NCI-H2107 (cell line): ENCODE results near the gene RNASE13.
"Not testable (repeated sequence)": the region's sequence is repeated elsewhere in the genome, so short reads cannot be mapped to it uniquely, and the experiment has no call there.

Experiments used
- DNase-seq: peaks from one replicate; lab custom pipeline; 2025; lab: John Stamatoyannopoulos, UW

RNASE13 gene

DNA sequence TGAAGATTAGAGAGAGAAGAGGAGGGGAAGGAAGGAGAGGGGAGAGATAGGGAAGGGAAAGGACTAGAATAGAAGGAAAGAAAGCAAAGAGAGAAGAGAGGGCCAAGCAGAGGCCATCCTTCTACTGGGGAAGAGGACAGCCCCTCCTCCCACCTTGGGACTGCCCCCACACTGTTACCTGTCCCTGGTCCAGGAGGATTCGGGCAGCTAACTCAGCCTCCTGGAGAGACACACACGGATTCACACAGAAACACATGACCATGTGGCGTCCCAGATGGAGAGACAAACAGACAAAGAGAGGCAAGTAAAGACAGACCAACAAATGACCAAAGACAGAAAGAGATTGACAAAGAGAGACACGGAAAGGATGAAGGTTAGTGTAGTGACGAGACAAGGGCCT is 11.9 kb downstream of the RNASE13 start:
- DNase-seq: no peak

DNA sequence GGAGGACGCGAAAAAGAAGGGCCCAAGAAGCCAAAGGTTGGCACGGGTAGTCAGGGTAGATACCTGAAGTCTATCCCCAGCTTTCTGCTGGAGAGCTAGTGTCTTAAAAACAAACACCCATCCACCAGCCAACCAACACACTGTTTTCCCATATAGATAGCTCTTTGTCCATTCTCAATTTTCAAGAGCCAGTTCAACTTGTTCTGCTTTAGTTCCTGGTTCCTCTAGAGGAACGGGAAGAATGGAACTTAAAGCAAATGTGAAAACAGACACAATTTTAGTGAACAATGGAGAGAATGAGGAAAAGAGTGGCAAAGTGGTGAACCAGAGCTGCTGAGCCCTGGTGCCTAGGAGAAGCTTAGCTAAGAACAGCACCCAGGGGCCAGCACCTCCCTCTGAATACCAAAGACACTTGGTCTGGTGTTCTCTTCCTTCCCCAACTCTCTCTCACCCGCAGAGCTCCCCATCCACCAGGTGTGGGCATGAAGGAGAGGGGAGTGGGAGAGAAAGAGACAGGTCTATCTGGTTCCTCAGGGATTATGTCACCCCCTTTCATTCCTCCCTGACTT is 13.5 kb downstream of the RNASE13 start:
- no peak for DNase-seq

DNA sequence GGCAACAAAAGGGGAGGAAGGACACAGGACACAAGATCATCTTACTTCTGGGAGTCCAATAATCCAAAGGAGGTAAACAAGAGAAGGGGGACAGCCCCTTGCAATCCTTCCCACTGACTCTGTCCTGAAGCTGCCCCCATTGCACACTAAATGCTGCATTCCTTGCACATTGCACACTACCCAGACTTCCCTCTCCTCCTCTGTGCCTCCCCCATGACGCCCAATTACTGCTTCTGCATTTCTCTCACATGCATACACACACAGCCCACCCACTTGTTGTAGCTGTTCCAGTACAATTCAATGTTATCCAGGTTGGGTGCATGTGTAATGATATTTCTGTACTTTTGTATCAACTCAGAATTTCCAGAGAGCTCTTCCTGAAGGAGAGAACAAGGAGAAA is 15.2 kb downstream of the RNASE13 start:
- DNase-seq: no peak

DNA sequence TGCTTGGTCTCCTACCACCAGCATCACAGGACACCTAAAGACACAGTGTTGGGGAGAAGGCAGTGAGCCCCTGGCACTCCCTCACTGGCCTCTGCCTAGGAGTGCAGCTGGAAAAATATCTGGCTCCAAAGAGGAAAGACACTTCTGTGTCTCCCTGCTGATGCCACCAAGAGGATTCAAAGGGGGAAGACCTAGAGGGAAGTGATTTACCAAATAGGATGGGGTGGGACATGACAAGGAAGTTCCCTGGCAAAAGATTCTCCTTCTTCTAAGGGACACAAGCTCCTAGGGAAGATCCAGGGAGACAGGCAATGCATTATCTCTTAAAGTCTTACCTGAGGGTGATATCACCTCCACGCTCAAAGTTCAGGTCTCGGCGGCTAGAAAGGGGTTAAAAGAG is 15.8 kb downstream of the RNASE13 start:
- no peak for DNase-seq

DNA sequence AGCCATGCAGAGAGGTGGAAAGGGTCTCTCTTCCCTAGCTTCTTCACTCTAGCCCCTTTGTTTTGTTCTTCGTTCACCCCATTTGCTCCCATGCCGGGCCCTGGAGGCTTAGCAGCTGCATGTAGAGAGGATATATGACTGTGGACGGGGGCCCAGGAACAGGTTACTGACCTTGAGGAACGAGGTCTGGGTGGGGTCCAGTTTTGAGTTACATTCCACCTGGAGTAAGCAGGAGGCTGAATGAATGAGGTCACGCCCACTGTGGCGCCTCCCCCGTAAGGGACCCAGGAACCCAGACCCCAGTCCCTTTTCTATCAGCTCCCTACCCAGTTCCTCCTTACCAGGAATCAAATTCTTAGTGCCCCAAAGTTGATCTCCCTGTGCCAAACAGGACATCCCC is 16.3 kb downstream of the RNASE13 start:
- no peak for DNase-seq

DNA sequence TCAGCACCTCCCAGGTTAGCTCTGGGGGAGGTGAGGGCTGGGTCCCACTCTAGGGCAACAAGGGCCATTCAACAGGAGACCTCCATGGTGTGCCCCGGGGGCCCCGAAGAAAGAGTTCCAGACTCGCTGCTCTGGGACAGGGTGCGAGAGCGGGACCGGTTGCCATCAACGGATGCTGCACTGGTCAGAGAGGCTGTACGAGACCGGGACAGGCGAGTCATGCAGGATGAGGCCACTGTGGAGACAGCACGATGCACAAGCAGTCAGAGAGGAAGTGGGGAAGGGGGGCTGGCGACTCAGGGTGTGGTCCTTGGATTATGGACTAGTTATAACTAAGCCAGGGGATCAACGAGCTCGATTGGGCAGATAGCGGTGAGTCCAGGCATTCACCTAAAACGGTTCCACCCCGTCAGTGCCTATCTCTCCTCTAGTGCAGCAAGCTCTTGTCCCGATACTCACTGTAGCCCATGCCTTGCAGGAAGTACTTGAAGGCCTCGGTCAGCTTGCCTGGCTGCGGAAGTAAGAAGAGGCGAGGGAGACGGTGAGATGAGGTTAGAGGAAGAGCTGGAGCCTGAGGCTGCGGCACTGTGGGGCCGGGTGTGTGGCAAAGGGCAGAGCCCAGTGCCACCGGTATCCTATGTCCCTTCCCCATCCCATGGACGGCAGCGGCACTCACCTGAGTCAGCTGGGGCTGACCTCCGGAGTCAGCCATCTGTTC is 16.9 kb downstream of the RNASE13 start:
- DNase-seq: no peak

DNA sequence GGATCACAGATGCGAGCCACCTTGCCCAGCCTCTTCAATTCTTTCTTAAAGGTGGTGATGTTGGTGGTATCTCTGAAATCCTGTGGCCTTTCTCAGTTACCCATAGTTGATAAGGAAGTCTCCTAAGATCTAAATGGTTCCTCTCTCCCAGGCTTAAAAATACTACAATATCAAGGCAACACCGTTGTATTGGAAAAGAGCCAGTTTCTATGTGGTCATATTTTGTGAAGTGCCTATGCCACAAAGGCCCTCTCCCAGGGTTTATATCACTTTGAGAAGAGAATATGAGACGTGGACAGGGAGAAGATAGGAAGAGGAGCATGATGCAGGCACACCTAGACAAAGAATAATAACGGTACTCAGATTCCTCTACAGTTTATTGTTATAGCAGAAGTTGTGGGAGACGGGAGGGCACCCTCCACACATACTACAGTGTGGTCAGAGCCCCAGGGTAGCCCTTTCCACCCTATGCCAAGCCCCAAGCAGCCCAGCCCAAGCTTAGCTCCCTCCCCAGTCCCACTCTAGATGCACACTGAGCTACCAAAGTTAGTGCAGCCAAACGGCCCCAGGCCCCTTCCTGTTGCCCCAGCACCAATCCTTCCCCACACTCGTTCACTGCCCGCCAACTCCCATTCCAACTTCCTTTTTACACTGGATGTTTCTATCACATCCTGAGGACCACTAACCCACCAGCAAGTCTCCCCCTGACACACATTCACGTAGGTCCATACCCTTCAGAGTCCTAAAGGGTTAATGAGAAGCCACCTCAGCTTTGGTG is 18.0 kb downstream of the RNASE13 start:
- DNase-seq: no peak

DNA sequence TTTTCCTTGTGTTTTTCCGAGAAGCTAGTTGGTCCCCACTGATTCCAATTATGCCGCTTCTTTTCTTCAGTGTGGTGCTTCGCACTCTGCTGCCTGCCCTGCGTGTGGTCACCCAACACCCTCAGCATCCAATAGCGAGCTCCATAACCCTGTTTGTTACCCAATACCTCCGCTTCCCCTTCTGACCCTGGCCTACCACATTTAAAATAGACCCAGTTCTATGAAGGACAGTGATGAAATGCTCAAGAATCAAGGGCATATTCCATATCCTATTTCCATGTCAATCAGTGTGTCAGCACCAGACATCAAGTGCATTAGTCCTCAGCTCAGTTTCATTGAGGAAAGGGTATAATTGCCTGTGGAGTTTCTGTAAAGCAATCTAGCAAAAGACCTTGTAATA is 19.3 kb downstream of the RNASE13 start:
- no peak for DNase-seq

DNA sequence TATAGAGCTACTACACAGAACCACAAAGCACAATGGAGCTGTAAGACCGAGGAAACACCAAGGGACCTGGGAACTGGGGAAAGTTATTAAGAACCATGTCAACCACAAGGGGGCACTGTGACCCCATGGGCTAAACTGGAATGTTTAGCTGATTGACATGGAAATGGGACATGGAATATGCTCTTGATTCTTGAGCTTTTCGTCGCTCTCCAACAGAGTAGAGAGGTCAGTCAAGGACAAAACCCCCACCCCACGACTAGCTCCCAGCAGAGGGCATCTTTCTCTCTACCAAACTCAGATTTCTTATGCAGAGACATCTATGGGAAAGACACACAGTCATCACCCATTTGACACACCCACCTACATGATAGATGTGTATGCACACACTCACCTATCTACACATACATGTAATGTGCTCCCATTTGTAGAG is 19.8 kb downstream of the RNASE13 start:
- DNase-seq: peak; percentile 84

DNA sequence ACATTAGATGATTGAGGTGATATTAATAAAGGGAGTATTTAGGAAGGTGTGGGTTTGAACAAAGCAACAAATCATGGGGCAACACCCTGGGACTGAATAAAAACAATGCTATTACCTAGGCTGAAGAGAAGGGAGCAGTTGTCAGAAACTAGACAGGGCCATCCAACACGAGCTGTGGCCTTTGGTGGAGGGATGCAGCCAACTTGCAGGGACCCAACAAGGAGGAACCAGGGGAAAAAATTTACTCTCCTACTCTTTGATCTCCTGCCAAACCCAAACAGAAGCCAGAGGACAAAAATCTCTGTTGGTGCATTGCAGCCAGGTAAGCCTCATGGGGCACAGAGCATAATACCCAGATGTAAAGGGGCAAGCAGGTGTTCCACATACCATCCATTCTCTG is 23.5 kb downstream of the RNASE13 start:
- DNase-seq: no peak

DNA sequence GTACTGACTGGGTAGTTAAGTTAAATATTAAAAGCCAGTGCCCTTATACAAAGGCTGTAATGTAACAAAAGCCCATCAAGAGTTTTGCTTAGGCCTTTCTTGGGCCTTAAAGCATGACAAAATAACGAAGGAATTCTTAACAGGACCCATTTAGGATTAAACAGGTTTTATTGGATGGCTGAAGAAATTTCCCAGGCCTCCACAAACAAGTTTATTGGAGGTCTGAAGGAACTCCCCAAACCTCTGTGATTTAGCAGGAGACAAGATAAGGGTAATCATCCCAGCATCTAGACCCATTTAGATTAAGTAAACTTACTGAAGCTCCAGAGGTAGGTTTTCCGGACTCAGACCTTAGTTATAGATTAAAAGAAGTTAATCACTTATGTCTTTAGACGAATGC is 24.9 kb downstream of the RNASE13 start:
- DNase-seq: not testable (repeated sequence)

DNA sequence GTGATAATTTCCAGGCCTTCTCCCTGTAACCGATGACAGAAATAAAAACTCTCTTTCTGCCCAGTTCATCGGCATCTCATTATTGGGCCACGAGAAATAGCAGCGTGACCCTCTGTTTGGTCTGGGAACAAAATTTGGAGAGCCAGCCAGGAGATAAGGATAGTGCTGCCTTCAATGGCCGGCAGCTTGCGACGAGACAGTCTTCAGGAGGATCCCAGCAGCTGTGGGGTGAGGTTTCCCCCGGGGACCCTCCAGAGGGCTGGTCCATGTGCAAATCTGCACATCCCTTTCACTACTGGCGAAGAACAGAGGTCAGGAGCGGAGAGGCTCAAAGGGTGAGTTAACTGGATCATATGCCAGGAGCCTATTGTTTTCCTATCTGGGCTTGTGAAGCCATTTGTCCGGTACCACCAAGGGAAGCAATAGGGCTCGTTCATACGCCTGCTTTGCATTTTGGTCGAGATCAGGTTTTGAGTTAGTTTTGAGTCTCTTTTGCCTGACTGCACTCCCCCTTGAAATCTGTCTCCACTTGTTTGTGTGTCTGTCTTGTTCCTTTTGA is 30.7 kb downstream of the RNASE13 start:
- no peak for DNase-seq

DNA sequence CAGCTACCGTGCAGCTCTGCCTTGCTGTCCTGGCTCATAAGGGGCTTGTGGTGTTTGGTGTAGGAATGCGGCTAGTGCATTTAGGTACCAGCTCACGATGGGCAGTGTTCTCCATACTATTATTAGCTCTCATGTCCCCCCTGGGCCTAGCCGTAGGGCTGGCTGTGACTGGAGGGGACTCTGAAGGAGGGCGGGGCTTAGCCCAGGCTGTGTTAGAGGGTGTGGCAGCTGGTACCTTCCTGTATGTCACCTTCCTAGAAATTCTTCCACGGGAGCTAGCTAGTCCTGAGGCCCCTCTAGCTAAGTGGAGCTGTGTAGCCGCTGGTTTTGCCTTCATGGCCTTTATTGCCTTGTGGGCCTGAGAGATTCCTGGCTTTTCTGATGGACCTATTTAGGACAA is 33.4 kb downstream of the RNASE13 start:
- DNase-seq: no peak

DNA sequence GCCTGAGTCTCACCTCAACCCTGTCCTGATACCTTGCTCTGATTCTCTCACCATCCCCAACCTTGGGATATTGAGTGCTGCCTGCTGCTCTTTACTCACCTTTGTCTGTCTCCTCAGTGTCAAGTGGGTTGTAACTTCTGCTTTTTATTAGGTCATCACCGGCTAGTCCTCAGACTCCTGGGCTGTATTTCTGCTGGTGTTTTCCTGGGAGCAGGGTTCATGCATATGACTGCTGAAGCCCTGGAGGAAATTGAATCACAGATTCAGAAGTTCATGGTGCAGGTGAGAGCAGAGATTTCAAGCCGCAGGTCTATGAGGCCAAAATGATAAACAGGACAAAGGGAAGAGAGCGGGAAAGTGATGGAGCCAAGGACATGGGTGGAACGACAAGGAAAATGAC is 35.0 kb downstream of the RNASE13 start:
- no peak for DNase-seq

DNA sequence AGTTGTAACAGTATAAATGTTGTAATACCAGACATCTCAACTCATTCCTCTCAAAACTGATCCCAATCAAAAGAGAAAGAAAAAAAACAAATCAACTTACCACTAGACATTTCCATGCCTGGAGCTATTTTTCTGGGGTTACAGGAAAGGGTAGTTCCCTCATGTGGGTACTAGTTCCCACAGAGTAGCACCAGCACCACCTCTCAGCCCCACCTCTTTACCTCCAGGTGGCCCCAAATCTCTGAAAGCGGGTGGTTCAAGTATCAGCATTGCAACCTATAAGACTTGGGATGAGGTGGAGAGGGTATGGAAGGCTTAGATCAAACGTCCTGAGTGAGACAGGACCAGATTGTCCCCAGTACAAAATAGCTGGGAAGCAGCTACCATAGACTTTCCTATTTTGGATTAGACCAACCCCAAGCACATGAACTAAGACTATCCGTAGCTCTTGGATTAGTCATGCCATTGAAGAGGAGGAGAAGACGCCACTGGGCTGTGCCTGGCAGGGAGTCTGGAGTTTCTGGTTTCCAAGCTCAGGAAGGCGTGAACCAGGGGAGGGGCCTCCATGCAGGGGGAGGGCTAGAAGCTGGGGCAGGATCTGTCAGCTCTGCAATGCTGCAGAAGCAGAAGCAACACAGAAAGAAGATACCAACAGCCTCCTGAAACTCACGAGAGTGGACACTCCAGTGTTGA is 35.8 kb downstream of the RNASE13 start, which contains the start of gene SLC39A2:
SLC39A2 (plus strand) TSS at position 620 of the 693 bp plus-strand sequence. CDS start 154 bp downstream, outside the sequence.
- DNase-seq: no peak

DNA sequence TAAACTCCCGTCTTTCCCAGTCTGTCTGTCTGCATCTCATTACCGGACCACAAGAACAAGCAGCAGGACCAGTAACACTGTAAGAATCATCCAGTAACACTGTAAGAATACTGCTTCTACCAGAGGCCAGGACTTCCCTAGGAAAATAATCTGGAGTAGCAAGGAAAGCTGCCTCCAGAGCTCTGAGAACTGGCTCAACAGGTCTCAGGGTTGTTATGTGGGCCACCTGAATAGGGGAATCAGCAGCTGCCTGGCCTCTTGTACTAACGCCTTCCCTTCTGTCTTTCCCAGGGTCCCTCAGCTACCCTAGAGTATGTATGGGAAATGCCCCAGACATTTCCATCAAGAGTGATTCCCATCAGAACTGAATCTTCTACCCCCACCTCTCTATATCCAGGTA is 36.5 kb downstream of the RNASE13 start:
- DNase-seq: no peak

DNA sequence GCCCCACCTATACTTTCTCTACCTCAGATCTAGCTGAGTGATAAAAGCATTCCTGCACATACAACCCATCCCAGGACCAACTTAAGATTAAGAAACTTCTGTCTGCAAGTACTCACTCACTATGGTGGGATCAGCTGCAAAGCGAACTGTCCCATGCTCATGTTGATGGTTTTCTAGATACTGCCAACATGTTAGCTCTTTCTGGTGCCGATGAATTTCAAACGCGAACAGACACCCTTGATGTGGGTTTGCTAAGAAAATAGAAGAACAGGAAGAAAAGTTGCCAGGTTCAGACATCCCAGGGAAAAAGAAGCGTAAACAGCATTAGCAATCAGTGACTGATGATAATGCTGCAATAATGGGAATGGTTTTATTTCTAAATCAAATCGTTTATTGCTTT is 37.0 kb downstream of the RNASE13 start:
- no peak for DNase-seq

DNA sequence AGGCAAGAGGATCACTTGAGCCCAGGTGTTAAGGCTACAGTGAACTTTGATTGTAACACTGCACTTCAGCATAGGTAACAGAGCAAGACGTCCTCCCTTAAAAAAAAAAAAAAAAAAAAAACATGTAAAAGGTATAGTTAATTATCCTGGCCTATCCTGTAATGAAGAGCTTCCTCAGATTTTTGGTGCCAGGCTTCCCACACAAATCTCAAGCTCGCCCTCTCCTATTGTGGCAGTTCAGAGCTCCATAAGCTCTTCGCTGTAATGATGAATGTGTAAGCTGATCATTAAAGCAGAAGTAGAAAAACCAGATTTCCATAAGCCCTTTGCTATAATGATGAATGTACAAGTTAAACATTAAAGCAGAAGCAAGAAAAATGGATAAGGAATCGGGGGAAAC is 37.5 kb downstream of the RNASE13 start:
- no peak for DNase-seq

DNA sequence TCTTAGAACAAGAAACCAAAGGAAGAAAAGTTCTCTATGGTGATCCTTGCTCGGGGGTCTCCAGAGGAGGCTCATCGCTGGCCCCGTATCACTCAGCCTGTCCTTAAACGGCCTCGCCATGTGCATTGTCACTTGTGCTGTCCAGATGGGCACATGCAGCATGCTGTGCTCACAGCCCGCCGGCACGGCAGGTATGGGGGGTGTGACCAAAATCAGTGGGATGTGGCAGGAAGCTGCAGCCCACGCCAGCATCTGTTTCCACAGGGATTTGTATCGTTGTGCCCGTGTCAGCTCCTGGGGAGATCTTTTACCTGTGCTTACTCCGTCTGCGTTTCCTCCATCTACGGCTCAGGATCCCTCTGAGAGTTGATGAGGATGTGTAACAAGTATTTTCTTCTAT is 38.1 kb downstream of the RNASE13 start:
- no peak for DNase-seq

DNA sequence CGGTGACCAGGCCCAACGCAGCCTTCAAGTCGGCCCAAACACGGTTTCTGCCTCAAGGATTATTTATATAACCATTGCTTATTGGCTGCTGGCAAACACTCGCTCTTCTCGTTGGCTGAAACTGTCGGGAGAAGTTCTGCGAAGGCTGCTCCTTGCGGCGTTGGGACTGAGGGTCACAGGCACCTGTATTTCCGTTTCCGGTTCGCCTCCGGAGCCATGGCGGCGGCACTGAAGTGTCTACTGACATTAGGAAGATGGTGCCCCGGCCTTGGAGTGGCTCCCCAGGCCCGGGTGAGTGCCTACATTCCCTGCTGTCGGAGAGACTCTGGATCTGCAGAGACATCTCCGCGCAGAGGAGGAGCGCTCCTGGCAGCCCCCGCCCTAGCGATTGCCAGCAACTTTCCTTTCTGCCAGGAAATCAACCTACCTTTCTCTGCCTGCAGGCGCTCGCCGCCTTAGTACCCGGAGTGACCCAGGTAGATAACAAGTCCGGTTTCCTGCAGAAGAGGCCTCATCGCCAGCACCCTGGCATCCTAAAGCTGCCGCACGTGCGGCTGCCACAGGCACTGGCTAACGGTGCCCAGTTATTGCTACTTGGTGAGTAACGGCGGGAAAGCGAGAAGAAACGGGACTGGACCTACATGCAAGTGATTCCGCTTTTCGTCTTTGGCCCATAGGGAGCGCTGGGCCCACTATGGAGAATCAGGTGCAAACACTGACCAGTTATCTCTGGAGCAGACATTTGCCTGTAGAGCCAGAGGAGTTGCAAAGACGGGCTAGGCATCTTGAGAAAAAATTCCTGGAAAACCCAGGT is 44.6 kb downstream of the RNASE13 start, which contains the start of gene METTL17:
METTL17 (plus strand) TSS at position 194 of the 814 bp plus-strand sequence; CDS start at position 217, 23 bp downstream.
- peak; percentile 91 for DNase-seq

DNA sequence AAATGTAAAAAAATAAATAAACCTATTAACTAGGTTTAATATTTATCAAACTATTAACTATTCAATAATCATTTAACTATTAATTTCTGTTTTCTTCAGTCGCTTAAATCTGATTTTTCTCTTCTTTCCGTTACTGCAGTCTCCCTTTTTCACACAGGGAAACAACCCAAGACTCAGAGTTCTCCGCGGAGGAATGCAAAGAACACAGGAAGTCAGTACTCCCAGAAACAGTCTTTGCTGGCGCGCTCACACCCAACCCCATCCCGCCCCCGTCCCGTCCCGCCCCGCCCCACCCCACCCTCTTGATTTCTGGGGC is 45.2 kb downstream of the RNASE13 start:
- no peak for DNase-seq
